Measurements from ENCODE around the gene SOBP.

SOBP gene

GRCh38 chr6:107556082-107556481, 66.2 kb downstream of the SOBP start:
- no peak for DNase-seq

DNA sequence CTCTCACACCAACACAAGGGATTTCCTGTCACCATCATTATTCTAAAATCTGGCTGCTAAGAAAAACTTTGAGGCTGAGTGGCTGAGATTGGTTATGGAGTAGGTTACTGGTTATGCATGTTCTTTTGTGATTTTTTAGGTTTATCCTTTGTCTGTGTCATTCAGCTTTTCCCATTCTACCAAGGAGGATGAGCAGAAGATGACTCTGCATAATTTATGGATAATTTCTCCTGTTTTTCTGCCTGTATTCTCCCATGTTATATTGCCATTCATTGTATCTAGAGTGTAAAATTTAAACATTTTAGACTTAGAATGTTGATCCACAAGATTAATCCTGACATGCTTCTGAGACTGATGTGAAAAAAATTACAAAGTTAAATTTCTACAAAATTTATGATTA, 67.8 kb downstream of the SOBP start:
- no peak for DNase-seq

DNA sequence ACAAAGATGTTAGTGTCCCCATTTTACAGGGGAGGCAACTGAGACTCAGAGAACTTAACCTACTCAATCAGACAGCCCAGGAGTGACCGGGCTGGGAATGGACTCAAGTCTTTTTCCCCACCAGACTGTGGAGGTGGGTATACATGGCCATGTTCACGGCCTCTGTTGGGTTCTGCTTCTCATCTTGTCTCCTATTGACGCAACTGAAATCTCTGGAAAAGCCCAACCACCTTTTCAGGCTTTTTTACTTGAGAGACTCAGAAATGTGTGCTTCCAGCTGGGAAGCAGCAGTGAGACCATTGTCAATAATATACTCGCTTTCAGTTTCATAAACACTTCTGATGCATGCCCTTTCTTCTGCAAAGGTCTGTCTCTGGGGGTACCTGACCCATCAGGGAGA, 70.7 kb downstream of the SOBP start:
- DNase-seq = no peak

GRCh38 chr6:107561306-107561705, 71.4 kb downstream of the SOBP start:
- DNase-seq = no peak

DNA sequence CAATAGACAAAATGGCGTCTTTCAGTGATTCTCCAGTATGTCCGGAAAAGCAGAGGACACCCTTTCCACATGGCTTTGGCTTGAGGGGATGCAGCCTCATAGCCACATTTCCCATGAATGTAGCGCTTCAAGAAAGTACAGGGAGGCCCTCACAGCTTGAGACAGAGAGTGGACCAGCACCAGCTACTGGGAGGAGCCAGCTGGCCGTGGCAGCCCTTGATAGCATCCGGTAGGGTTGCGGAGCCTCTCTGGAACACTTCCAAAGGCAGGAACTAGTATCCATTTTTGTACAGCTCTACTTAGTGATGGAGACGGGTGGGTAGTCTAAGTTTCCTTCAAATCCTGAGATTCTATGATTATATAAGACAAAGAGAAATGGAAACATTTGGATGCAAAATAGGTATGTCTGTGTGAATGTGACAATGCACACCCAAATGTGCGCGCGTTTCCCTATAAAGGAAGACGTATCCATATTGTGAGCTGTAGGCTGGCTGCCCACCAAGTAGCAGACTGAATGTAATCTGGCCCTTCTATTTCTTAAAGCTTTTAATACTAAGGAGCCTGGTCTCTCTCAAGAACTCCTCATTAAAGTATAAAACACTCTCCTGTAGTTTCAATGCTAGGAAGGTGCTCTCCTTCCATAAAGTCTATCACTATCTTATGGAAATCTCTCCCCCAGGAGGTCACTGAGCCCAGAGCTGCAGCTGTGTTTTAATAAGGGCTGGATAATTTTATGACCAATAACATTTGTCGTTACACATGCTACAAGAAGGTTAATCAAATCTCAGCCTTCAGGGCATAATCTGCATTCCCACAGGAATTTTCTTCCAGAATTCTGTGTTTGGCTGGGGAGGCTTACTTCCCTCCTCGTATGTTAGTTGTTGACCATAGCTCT, 74.0 kb downstream of the SOBP start:
- no peak for DNase-seq

DNA sequence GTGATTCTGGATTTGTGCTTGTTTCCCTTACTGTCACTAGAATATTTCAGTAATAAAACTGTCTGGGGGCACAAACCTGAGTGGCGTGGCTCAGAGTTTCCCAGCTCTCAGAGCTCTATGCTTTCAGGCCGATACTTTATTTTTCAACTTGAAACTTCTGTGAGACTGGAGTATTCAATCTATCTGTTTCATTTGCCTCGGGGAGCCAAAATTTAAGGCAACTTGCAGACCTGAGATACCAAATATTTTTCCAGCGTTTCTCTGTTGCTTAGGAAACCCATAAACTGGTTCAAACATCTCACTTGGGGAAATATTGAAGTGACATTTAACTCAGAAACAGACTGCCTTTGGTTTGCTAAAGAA, 74.7 kb downstream of the SOBP start:
- DNase-seq = no peak

- DNase-seq = no peak
Observed at GRCh38 chr6:107565165-107565723, 75.3 kb downstream of the SOBP start.

DNA sequence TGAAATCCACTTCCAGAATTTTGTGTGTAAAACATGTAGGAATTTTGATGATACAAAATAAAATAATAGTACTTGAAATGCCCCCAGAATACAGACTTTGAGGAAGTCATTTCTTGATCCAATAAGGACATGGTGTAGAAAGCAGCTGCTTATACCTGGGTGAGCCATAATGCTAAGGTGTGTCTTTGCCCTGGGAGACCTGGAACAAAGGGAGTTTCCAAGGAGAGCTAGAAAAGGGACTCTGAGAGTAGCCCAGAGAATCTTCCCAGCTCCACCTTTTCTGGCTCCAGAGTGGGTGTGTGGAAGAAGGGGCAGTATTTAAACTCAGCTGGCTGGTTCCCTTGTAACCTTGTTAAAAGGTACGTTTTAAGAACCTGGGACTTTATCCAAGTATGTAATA, 77.7 kb downstream of the SOBP start:
- no peak for DNase-seq

DNA sequence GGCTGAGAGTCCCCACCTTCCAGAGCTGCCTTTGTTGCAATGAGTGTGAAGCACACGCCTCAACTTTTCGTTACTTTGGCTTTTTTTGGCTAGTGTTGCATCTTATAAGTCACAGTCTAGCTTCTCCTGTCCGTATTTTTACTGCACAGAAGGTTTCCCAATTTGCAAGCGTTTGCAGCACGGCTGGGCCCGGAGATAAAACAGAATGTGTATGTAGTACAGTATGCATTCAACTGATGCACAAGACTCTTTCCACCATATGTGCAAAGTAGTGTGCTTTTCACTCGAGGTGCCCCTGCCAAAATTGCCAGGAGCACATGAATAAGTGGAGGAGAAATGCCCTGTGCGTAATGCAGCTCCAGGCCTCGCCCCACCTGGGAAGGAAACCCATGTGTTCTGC, 79.6 kb downstream of the SOBP start:
- DNase-seq = no peak

GRCh38 chr6:107571354-107571753, 81.4 kb downstream of the SOBP start:
- DNase-seq = no peak

GRCh38 chr6:107572886-107573285, 83.0 kb downstream of the SOBP start:
- no peak for DNase-seq

GRCh38 chr6:107574856-107575255, 84.9 kb downstream of the SOBP start:
- DNase-seq = no peak

- no peak for DNase-seq
Observed at GRCh38 chr6:107576852-107577251, 86.9 kb downstream of the SOBP start.

DNA sequence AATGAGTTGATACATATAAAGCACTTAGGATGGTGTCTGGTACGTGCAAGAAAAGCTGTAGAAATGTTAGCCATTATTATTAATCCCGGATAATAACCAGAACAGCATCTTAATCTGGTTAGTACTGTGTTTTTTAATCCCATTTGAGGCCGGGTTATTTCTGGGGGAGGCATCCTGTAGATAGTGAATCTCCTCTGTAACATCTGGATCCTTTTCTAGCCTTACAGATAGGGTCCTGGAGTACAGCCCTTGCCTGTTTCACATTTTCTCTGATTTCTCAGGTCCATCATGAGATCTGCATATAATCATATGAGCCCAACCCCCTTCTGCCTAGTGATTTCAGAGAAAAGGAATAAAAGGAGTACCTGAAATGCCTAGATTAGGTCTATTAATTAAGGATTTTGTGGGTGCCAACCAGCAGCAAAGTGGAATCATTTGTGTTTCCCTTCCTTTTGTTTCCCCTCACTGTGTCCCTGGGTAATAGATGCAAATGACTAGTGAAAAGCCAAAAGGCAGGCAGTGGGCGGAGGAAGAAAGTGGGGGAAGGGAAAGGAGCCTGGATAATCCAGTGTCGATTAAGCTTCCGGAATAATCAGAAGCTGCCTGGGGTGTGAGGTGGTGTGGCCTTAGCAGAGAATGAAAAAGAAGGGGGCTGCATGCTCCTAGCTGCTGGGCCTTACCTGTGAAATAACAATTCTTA, 88.9 kb downstream of the SOBP start:
- no peak for DNase-seq

DNA sequence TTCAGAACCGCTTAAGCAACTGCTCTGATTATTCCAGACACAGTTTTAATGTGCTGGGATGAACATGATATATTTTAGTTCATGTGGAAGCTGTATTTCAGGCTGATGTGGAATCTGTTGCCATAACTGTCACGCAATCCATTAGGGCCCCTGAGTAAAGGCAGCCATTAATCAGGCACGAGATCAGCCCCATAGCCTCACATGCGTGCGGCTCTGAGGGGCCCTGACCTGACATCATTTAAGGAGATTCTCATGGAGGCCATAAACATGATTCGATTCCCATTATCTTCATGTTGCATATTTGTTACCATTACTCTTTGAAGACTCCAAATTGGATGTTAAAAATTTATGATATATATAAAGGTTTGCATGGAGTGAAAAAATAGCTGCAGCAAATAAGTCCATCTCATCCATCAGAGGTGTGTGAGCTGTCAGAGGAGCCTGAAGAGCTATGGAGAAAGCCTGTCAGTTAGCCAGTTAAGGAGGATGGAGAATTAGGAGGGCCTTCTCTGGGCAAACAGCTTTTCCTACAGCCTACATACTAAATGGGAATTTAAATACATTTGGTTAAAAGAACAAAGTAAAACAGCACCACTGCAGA, 89.6 kb downstream of the SOBP start:
- no peak for DNase-seq

DNA sequence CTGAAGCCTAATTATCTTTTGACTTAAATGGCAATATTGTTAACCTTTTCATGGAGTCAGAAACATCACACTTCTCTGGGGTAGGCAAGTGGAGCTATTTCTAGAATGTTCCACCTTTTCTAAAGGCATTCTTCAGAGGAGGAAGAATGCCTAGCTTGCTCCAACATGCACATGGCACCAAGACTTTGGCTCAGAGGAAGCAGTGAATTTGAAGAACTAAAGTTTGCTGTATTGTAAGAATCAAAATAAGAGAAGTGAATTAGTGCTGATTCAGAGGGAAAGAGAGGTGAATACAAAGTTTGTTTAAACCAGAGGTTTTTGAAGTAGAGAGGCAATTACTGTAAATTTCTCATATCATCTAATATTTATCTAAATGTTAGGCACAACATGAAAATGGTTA, 92.2 kb downstream of the SOBP start:
- no peak for DNase-seq

DNA sequence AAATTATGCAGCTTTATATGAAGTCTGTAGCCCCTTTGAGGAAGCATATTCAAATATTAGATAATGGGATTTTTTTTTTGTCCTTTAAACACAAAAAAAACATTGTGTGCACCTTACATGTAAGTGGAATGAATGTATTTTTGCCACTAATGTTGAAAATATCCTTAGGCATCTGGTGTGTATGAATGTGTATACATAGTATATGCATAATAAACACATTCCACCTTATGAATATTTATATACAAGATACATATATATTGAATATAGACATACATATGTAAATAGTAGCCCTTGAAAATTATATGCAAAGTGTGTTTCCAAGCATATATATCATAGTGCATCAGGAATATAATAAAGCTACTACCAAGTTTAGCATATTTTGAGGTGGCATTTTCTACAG, 94.8 kb downstream of the SOBP start:
- no peak for DNase-seq

DNA sequence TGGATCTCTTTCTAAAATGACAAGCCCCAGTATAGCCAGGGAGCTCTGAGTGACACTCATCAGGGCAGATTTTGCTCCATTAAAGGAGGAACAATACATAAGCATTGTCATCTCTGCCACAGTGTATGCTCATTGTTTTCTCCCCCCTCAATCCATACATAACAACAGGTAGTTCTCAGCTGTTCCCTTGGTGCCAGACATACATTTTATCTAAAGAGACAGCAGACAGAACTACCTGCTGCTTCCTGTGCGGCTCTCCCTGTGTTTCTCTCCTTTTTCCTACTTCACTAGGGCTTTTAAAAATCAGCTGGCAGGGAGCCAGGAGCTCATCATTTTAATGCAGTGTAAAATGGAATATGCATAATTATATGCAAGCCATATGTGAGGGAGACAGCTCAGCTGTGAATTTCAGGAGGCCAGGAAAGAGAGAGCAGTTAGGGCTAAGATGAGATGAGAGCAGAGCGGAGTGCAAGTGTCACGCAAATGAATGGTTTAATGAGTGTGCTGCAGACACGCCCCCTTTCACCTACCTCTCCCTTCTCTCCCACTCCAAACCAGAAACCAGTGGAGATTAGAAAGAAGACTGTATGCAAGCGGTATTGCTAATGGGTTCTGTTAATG, 96.0 kb downstream of the SOBP start:
- DNase-seq = peak; percentile 78

DNA sequence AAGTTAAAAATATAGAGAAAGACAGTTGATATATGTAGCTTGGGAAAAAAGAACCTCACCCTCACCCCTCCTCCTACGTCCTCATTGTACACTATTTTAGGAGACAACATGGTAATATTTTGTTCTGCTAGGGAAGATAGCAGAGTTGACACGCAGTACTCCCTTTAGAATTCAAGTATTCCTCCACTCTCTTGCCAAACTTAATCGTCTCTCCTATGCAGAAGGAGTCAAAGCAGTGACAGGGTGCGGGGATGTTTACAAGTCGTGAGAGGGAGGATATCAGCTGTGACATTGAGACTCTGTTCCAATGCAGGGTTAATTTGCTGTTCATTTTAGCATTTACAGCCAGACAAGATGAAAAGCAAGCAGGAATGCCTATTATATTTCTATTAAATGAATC, 97.5 kb downstream of the SOBP start:
- DNase-seq = no peak

- DNase-seq = no peak
Observed at GRCh38 chr6:107589199-107589598, 99.3 kb downstream of the SOBP start.

DNA sequence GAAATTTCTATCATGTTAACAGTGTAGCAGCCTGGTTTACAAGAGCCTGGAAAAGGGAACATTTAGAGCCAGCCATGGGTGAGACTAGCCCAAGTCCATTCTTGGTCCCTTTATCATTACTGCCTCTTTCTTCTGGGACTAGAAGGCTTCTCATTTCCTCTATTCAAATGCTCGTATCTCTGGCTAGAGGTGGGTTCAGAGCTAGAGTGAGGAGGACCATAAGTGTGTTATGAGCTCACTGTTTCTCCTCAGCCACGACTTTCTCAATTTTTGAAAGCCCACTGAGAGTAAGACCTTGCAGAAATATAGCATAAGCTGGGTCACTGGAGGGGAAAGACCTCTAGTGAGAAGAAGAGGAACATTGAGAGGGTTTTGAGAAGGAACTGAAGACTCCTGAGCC, 100.0 kb downstream of the SOBP start:
- no peak for DNase-seq

GRCh38 chr6:107590378-107590777, 100.5 kb downstream of the SOBP start:
- no peak for DNase-seq

- no peak for DNase-seq
Observed at GRCh38 chr6:107591346-107591745, 101.4 kb downstream of the SOBP start.
